Endodermal cell (in vitro differentiated cells): ENCODE data around the gene IFIT1. TPM values are rescaled to one million over a fixed set of nuclear protein-coding genes. Genes with fewer than 3 reads are reported as not detected.

Source experiments
- DNase-seq: peaks from one replicate; pipeline ENCODE4 v3.0.0-alpha.2; 2017
- H3K27ac ChIP-seq: 2 replicates; pipeline ENCODE4 v1.5.1; 2013; ENCODE audit warnings: mild to moderate bottlenecking, low read depth, low read length, moderate library complexity
- H3K27me3 ChIP-seq: 2 replicates; pipeline ENCODE4 v1.6.1; 2013; ENCODE audit warnings: mild to moderate bottlenecking, low read length, moderate library complexity; ENCODE audit not compliant: insufficient read depth, control insufficient read depth, poor library complexity, severe bottlenecking
- H3K36me3 ChIP-seq: 2 replicates; pipeline ENCODE4 v1.7.0; 2013; ENCODE audit warnings: mild to moderate bottlenecking, low read length, moderate library complexity; ENCODE audit not compliant: control insufficient read depth, insufficient read depth
- H3K4me1 ChIP-seq: one replicate; pipeline ENCODE4 v1.7.0; 2013; ENCODE audit warnings: low read length; ENCODE audit not compliant: control insufficient read depth, insufficient read depth
- H3K4me3 ChIP-seq: 2 replicates; pipeline ENCODE4 v1.5.1; 2013; ENCODE audit warnings: mild to moderate bottlenecking, low read length, moderate library complexity
- H3K9ac ChIP-seq: 2 replicates; pipeline ENCODE4 v1.6.1; 2013; ENCODE audit warnings: mild to moderate bottlenecking, low read length, moderate library complexity; ENCODE audit not compliant: poor library complexity, severe bottlenecking; ENCODE audit errors: extremely low read depth
- H3K9me3 ChIP-seq: 2 replicates; pipeline ENCODE4 v1.6.1; 2013; ENCODE audit warnings: mild to moderate bottlenecking, low read length, moderate library complexity; ENCODE audit not compliant: control insufficient read depth
- H3K27ac Mint-ChIP-seq: 2 replicates; pipeline ENCODE4 v1.8.0; 2020; ENCODE audit warnings: mixed read lengths
- H3K27me3 Mint-ChIP-seq: 2 replicates; pipeline ENCODE4 v1.8.0; 2021; ENCODE audit warnings: mild to moderate bottlenecking, mixed read lengths; ENCODE audit not compliant: insufficient read depth
- H3K36me3 Mint-ChIP-seq: 2 replicates; pipeline ENCODE4 v1.8.0; 2020; ENCODE audit warnings: low read depth, mixed read lengths
- H3K4me1 Mint-ChIP-seq: 2 replicates; pipeline ENCODE4 v1.8.0; 2020; ENCODE audit warnings: mixed read lengths
- H3K4me3 Mint-ChIP-seq: 2 replicates; pipeline ENCODE4 v1.8.0; 2020; ENCODE audit warnings: mild to moderate bottlenecking, moderate library complexity, mixed read lengths
- H3K9me3 Mint-ChIP-seq: 2 replicates; pipeline ENCODE4 v1.8.0; 2020; ENCODE audit warnings: mild to moderate bottlenecking, mixed read lengths
- CTCF ChIP-seq: fragments of 200-600 bp; sonication (generic); conservative IDR thresholded peaks from 2 replicates; pipeline ENCODE4 v1.5.0; 2021; ENCODE audit warnings: antibody characterized with exemption, mild to moderate bottlenecking
- WGBS, 2 experiments: methylation state at CpG; one replicate each; pipeline versions ENCODE4 v1.1.5 to v1.1.7; 2013; ENCODE audit warnings: missing lambda C conversion rate in 2 of 2, mixed read lengths in 1 of 2; ENCODE audit not compliant: insufficient coverage in 1 of 2, insufficient read length in 1 of 2; 5-methylcytosine and 5-hydroxymethylcytosine counted together
- total RNA-seq, 2 donors: library from RNA; stranded (reverse); fragmentation: NEBNext Ultra II Directional in 1 of 2; extraction: Animal tissue kit (Norgen Biotek cat#: 25700) in 1 of 2; gene quantifications; 2 replicates in 1 of 2; 3 replicates in 1 of 2; pipeline ENCODE4 v1.2.1, GENCODE V29; 2021

IFIT1 gene
- total RNA-seq, 2 donors from 2014 or later: 0.59 TPM; not detected in 1

GRCh38 chr10:89393898-89394297 is 1.5 kb downstream of the IFIT1 start:
- H3K9me3 Mint-ChIP-seq: peaks cover 22% of the 10 kb centered on the region
- Histone ChIP-seq H3K27me3 (no peaks in the 10 kb centered on the region), H3K9me3 (peaks cover 4% of the 10 kb centered on the region), H3K27ac (no peak overlapping the region), H3K36me3 (no peaks in the 10 kb centered on the region), H3K4me1 (peaks cover 8% of the 10 kb centered on the region), H3K9ac (no peak overlapping the region), H3K4me3 (no peak overlapping the region)
- no peak for TF ChIP-seq CTCF
- H3K4me1 Mint-ChIP-seq: peaks cover 12% of the 10 kb centered on the region
- DNase-seq: no peak
- no peaks in the 10 kb centered on the region for H3K27me3 Mint-ChIP-seq
- WGBS, 2 experiments: 94 to 100% methylated on average over 2 of the region's 3 CpGs
- H3K4me3 Mint-ChIP-seq: no peak overlapping the region
- peaks cover 3% of the 10 kb centered on the region for H3K36me3 Mint-ChIP-seq
- H3K27ac Mint-ChIP-seq: no peak overlapping the region

GRCh38 chr10:89395141-89395540 is 2.7 kb downstream of the IFIT1 start:
- Mint-ChIP-seq H3K36me3 (peaks cover 3% of the 10 kb centered on the region), H3K27ac (no peak overlapping the region), H3K27me3 (no peaks in the 10 kb centered on the region), H3K9me3 (peaks cover 27% of the 10 kb centered on the region), H3K4me1 (peaks cover 12% of the 10 kb centered on the region), H3K4me3 (no peak overlapping the region)
- H3K9ac ChIP-seq: no peak overlapping the region
- no peak overlapping the region for H3K4me3 ChIP-seq
- TF ChIP-seq CTCF: no peak
- no peak for DNase-seq
- H3K27ac ChIP-seq: no peak overlapping the region
- H3K36me3 ChIP-seq: no peaks in the 10 kb centered on the region
- 87% methylated on average over 2 of the region's 2 CpGs; no CpG with 5 or more reads in 1 of the 2 experiments for WGBS, 2 experiments
- H3K9me3 ChIP-seq: peaks cover 4% of the 10 kb centered on the region
- H3K4me1 ChIP-seq: peaks cover 8% of the 10 kb centered on the region
- H3K27me3 ChIP-seq: no peaks in the 10 kb centered on the region

GRCh38 chr10:89398003-89398749 is 5.8 kb downstream of the IFIT1 start:
- H3K27ac ChIP-seq: no peak overlapping the region
- H3K36me3 Mint-ChIP-seq: peaks cover 3% of the 10 kb centered on the region

More at GRCh38 chr10:89398003-89398749, 5.8 kb downstream of the IFIT1 start:
- H3K4me3 Mint-ChIP-seq: no peak overlapping the region
- no peak for TF ChIP-seq CTCF
- H3K4me1 Mint-ChIP-seq: peaks cover under 1% of the 10 kb centered on the region
- peaks cover 27% of the 10 kb centered on the region for H3K9me3 Mint-ChIP-seq
- no peak for DNase-seq
- Histone ChIP-seq H3K4me1 (no peaks in the 10 kb centered on the region), H3K27me3 (no peaks in the 10 kb centered on the region), H3K4me3 (no peak overlapping the region), H3K36me3 (no peaks in the 10 kb centered on the region), H3K9me3 (peaks cover 4% of the 10 kb centered on the region), H3K9ac (no peak overlapping the region)
- H3K27me3 Mint-ChIP-seq: no peaks in the 10 kb centered on the region
- 74 to 93% methylated on average over 2 to 5 of the region's 5 CpGs for WGBS, 2 experiments
- no peak overlapping the region for H3K27ac Mint-ChIP-seq
